ENCODE results near the gene SLC26A6. TPM values are rescaled to one million over a fixed set of nuclear protein-coding genes. Genes with fewer than 3 reads are reported as not detected.

SLC26A6 gene, protein sequence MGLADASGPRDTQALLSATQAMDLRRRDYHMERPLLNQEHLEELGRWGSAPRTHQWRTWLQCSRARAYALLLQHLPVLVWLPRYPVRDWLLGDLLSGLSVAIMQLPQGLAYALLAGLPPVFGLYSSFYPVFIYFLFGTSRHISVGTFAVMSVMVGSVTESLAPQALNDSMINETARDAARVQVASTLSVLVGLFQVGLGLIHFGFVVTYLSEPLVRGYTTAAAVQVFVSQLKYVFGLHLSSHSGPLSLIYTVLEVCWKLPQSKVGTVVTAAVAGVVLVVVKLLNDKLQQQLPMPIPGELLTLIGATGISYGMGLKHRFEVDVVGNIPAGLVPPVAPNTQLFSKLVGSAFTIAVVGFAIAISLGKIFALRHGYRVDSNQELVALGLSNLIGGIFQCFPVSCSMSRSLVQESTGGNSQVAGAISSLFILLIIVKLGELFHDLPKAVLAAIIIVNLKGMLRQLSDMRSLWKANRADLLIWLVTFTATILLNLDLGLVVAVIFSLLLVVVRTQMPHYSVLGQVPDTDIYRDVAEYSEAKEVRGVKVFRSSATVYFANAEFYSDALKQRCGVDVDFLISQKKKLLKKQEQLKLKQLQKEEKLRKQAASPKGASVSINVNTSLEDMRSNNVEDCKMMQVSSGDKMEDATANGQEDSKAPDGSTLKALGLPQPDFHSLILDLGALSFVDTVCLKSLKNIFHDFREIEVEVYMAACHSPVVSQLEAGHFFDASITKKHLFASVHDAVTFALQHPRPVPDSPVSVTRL
- total RNA-seq (2014; rRNA removed; shearing (Covaris generic)), result 28.3 and 32.1 TPM in 2 replicates

DNA sequence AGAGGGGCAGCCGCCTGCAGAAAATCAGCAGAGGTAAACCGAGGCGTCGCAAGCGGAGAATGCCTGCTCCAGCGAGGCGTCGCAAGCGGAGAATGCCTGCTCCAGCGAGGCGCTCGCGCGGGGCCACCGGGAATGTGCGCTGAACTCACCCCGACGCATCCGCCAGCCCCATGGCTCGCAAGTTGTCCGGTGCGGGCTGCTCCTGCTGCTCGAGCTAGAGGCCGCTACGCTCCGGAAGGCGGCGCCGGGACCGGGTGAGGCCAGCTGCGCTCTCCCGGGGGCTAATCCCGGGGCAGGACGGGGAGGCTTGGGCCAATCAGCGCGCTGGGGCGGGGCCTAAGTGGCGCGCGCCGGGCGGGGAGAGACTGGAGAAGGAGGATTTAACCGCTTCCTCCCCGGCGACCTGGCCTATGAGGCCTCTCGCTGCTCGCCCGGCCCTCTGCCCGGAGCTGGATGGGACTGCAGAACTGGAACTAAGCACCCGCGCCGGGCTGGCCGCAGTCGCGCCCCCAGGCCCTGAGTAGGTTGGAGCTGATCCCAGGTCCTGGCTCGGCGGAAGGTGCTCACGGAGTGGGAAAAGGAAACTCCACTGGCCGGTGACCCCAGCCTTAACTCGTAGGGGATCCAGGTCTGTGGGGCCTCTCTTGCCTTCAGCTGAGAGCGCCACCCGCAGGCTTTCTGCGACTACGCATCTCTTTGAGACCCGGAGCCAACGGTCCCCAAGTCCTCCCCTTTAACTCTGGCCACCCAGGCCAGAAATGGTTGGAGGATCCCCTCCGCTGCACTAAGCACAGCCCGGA, at the start of gene SLC26A6:
TSS of gene SLC26A6 (minus strand) at position 240 of the 800 bp plus-strand sequence. CDS start at position 172, 68 bp downstream.
- DNase-seq (ENCODE audit: low spot score), result peak; percentile 93

DNA sequence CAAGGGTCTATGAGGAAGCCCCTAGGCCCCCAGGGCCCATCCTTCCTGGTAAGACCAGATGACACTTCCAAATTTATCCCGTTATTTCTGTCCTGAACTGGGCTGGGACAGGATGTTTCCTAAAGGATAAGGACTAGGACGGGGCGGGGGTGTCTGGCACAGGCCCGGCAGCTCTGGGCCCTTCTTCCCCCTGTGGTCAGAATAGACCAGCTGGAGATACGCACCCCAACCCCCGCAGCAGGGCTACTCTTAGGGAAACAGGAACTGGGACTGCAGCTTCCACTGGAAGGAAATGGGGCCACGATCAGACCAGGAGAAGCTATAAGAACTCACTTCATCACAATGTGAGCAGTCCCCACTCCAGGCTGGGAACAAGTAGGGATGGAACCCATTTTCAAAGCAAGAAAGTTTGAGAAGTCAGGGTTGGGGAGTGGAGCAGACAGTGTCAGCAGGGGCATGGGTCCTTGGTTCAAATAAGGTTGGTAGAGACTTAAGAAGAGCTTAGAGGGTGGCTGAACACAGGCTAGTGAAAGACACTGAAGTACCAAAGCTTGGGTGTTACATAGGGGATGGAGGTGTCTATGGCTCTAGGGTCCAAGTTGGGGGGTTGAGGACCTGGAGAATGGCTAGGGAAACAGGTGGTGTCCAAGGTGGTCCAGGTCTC, 49.4 kb upstream of the SLC26A6 start:
- peak; percentile 13 for DNase-seq (ENCODE audit: low spot score)

DNA sequence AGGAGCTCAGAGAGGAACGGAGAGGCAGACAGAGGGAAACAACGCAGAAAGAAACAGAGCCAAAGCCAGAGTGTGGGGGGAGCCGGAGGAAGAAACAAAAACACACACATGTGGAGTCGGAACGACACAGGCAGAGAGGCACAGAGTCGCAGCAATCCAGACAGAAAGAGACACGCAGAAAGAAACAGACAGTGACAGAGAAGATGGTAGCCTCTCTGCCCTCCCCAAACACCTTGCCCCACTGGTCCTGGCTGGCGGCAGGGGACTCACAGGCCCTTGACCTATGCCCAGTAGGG, 48.7 kb upstream of the SLC26A6 start:
- no peak for DNase-seq (ENCODE audit: low spot score)

DNA sequence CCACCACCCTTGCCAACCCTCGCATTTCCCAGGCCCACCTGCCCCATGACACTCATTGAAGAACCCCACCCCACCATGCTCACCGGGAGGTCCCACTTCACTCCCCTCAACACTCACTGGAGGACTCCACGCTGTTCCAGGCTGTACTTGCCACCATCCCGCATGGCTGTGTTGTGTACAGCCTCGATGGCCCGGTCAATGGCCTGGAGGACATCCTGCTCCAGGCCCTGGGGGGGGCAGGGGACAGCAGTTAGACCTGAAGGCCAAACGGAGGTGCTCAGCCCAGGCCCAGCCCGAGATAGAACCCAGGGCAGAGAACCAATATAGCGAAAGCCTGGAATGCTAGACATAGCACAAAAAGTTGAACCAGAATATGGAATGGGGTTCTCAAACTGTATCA, 47.5 kb upstream of the SLC26A6 start:
- no peak for DNase-seq (ENCODE audit: low spot score)

DNA sequence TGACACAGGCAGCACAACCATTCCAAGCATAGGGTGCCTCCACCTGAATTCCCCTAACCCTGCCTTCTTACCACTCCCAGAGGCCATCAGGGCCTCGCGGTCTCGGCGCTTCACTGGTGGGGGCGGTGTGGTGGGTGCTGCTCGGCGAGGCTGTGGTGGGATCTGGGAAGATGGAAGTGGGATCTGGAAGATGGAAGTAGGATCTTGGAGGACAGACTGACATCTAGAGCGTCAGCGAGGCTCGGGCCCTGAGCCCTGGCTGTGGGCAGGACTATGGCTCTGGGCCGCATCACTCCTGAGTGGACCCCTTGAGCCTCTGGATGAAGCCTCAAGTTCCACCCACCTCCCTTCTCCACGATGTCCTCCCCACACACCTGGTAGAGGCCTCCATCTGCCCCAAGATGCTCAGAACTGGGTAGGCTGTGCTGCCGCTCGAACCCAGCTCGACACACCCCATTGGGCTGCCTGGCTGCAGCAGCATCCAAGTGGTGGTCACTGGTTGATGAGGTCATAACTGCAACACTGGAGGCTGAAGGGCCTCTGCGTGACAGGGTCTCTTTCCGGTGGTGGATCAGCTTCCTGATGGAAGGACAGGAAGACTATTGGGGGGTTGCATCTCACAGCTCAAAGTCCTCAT, 46.8 kb upstream of the SLC26A6 start:
- no peak for DNase-seq (ENCODE audit: low spot score)

DNA sequence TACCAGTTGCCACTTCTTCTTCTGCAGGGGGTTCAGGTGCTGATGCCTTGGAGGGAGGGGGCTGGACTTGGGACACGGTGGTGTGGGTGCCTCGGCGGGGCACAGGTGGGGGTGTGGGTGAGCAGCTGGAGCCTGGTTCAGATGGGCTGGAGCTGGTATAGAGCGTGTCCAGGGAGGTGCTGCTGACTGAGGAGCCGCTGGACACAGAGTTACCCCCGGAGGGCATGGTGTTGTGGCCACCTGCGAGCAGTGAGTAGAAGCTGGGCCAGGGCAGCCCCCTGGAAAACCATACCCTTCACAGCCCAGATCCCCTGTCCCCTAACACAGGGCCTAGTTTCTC, 46.2 kb upstream of the SLC26A6 start:
- DNase-seq (ENCODE audit: low spot score), result no peak

DNA sequence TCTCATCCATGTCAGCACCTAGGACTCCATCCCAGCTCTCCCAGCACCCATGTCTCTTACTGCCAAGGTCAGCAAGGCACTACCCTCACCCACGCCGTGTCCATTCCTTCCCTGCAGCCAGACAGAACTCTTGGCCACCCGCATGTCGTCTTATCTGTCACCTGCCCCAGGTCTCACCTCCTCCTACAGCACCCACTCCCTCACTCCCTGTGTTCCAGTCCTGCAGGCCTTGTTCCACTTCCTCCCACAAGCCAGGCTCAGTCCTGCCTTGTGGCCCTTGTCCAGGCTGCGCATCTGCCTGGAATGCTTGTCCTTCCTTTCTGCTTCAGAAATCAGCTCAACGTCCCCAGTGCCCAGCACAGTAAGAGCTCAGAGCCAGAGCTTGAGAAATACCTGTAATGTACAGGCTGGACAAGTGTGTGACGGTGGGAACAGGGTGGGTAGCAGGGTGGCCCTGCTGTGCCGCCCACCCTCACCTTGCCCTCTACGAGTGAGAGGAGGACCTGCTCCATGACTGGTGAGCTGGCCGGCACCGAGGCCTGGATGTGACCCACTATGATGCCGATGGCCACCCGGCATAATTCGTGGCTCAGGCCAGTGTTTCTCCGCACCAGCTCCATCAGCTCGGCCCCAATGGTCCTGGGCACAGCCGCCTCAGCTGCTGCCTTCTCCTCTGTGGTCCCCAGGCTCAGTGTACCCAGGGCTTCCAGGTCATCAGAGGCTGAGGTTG, 45.7 kb upstream of the SLC26A6 start:
- DNase-seq (ENCODE audit: low spot score), result no peak

DNA sequence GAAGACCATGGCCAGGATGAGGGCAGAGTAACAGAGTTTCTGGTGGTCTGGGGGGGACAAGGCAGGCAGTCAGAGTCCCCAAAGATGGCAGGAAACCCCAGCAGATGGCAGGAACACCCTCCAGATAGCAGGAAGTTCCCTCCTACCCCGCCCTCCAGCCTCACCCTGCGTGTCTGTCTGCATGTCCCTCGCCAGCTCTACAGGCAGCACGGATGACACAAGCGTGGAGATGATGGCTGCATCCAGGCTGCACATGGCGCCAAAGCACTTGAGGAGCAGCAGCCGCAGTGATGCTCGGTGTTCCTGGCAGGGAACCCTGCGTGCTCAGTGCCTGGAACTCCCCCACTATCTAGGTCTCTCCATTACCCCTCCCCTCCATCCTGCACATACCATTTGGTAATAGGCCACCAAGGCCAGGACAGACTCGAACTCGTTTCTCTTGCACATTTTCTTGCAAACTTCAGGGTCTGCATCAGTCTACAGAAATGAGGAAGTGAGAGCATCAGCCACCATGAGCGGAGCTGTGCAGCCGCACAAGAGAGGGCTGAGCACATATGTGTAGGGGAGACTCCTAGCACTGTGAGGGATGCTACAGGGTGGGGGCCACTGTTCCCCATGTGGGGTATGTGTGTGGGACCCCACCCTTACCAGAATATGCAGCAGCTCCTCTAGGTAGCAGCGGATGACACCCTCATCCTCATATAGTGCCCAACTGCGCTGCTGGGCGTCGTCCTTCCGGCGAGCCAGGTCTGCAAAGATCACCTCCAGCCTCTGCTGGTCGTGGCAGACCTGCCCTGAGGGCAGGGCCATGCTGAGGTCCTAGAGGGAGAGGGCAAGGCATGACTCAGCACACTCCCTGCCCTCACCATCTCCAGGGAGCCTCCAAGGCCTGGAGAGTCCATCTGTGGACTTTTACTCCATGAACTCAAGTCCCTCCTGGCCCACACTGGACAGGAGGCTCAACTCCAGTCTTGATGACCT, 44.4 kb upstream of the SLC26A6 start:
- DNase-seq (ENCODE audit: low spot score), result no peak

DNA sequence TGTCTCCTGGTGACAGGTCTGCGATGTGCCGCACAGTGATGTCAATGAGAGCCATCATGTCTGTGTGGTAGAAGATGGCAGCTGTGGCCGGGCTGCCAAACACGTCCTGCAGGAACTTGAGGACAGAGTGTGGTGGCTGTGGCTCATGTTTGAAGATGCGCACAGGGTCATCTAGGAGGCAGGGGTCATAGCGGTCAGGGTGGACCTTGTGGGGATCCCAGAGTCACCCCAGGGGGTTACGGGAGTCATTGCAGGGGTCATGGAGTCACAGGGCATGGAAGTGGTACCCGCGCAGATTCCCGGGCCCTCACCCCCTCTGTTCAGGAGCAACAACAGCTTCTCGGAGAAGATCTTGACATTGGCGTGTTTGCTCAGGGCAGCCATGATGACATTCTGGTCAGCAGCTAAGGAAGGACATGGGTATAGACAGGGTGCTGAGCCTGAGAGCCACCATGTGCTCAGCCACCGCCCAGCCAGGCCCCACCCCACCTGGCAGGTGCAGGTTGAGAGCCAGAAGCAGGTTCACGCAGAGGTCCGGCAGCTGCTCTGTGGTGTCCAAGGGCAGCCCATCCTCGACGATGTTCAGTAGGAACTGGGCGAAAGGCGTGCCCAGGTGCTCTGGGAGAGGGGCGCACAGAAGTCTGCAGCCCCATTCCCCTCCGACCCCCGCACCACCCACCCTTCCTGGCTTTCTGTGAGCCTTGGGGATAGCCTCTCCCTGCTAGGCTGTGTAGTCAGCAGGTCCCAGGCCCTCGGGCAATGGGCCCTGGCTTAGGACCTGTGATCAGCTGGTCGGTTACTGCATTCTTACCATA, 43.5 kb upstream of the SLC26A6 start:
- DNase-seq (ENCODE audit: low spot score), result no peak

DNA sequence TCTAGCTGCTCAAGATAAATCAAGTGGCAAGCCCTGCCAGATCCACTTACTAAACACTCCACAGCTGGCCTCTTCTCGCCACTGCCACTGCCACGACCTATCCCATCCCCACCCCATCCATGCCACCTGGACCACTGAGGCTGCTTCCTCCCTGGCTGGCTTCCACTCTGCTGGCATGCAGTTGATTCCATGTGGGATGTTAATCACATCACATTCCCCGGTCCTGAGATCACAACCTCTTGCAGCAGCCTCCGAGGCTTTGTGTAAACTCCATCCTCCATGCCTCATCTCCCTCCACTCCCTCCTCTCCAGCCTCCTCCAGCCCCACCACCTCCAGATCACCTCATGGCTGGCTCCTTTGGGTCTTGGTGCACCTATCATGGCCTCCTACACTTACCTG, 42.8 kb upstream of the SLC26A6 start:
- no peak for DNase-seq (ENCODE audit: low spot score)

DNA sequence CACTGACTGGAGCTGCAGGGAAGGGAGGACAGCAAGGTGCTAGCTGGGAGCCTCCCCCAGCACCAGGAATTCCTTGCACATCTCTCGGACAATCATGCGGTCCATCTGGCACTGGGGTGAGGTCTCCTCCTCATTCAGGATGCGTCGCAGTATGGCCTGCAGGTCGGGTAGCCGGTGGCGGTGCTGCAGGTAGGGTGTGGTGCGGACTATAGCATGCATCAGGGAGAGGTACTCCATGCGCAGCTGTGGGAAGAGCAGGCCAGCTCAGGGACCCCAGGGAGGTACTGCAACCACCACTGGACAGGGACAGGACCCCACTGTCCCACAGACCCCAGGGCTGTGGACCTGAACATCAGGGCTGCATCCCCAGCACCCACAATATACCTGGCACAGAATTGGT, 39.2 kb upstream of the SLC26A6 start:
- DNase-seq (ENCODE audit: low spot score), result no peak

DNA sequence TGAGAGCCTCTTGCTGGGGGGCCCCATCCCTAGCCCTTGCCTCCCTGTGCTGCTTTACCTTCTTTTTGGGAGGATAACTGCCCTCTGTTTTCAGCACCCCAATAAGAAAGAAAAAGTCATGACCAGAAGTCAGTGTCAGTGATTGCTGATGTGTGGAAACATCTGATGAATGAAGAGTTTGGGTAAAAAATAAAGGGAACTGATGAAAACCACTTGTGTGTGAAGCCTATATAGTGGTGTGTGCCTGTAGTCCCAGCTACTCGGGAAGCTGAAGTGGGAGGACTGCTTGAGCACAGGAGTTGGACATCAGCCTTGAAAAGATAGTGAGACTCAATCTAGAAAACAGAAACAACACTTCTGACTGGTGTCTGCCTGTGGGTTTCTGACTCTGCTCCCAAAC, 37.3 kb upstream of the SLC26A6 start:
- no peak for DNase-seq (ENCODE audit: low spot score)

DNA sequence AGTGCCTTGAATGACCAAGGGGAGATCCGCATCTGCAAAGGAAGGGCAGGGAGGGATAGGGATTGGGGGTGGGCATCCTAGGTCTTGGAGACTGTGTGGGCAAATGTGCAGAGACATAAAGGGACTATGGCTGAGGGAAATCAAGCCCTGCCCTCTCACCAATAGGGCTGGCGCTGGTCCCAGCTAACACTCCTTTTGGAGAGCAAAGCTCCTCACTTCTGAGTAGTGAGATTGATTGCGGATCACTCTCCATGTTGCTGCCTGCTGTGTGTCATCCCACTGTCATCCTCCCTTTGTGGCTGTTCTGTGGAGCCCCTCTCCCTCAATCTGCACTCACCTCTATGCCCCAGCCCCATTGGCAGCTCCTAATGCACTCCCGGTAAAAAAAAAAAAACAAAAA, 29.7 kb upstream of the SLC26A6 start:
- no peak for DNase-seq (ENCODE audit: low spot score)

DNA sequence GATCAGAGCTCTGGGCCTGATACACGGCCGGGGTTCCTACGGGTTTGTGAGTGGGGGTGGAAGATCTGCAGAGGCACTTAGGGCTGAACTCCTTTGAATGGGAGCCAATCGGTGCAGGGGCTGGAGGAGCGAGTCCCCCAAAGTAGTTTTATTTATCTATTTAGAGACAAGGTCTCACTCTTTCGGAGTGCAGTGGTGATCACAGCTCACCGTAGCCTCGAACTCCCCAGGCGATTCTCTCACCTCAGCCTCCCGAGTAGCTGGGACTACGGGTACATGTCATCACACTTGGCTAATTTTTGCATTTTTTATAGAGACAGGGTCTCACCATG, 29.0 kb upstream of the SLC26A6 start:
- no peak for DNase-seq (ENCODE audit: low spot score)

DNA sequence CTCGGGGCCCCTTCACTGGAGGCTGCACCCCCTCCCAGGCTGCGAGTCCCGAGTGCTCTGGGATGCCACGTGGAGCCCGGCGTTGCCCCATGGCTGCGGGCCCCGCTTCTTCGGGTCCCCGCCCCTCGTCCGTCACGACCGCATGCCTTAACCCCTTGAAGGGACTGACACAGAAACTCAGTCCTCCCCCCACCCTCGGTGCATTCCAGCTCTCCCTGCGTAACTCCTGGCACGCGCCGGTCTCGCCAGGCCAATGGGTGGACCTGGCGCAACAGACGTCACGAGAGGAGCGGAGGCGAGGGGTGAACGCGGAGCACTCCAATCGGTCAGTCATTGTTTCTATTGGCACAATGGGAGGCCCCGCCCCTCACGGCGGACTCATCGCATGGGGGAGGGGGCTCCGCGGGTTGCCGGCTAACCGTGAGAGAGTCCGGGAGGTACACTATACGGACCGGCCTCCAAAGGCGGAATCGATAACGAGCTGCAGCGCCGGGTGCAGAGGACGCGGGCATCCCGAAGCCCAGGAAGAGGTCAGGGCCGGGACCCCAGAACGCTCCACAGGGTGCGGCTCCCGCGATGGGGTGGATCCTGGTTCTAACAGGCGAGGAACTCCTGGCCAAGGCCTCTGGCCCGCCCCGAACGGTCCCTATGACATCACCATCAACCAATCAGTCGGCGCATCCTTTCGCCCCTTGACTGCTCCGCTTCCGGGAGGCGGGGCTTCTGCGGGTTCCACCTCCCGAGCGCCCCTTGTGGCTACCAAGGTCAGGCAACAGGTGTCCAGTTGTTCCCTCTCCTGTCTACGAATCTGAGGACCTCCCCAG, 28.4 kb upstream of the SLC26A6 start:
- peak; percentile 97 for DNase-seq (ENCODE audit: low spot score)

DNA sequence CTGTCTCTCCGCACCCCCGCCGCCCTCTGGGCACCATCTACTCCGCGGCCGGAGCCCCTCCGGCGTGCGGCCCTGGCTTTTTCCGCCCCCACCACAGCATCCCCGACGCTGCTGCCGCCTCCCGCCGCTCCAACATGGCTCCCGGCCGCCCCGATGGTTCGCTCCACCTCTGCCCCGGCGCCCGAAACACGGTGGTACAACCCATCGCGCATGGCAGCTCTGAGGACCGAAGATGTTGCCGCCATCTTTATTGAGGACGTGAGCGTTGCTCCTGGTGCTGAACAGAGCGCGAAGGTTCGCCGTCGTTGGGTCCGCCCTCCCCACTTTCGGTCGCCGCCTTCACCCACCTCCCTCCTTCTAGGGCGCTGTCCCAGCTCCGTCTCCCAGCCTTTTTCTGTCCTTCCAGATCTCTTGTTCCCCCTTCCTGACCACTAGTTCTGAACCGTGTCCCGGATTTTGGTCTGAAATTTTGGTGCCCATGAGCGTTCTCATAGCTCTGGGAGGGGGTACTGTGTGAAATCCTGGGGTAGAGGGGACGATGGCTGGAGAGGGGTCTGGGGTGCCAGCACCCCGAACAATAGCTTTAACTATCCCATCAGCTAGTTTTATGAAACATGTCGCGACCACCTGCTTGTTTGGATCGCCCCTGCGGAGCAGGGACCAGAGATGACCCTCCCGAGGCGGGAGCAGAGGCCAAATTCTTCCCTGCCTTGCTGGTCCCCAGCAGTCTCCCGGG, 27.7 kb upstream of the SLC26A6 start, which contains the start of gene CELSR3:
TSS of gene CELSR3 (minus strand) at position 134 of the 736 bp plus-strand sequence. CDS start 252 bp downstream, outside the sequence.
- peak; percentile 67 for DNase-seq (ENCODE audit: low spot score)
